Measurements from ENCODE around the gene SPATA6. TPM values are rescaled to one million over a fixed set of nuclear protein-coding genes. Genes with fewer than 3 reads are reported as not detected.

Gene SPATA6
- total and polyA plus RNA-seq, 2 experiments from 2014 or later, result 10.6 to 13.3 TPM

DNA sequence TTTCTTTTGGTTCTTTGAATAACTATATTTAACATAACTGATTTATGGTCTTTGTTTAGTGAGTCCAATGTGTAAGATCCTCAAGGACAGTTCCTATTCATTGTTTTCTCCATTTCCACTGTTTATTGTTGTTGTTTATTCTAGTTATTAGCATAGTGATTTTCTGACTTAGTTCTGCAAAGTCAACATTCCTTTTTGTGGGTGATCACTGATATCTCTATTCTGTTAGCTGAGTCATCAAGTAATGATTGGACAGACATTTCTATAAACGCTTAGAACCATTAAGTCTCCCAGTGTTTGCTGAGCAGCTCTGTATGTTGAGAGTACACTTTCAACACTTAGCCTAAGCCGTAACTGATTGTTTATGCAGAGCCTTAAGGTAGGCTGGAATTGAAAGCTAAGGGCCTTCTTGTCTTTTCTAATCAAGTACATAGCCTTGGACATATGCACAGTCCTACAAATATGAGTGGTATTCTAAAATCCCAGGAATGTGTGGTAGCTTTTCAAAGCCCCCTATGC lies 162.4 kb downstream of the SPATA6 start:
- H3K9me2 ChIP-seq (ENCODE audit: insufficient read depth), result no peaks in the 10 kb centered on the region
- H3K4me1 ChIP-seq (ENCODE audit: insufficient read depth), result no peaks in the 10 kb centered on the region
- H3K36me3 ChIP-seq (ENCODE audit: insufficient read depth), result no peaks in the 10 kb centered on the region
- Mint-ChIP-seq H3K27me3 (ENCODE audit: insufficient read depth, low read depth, poor library complexity) (no peaks in the 10 kb centered on the region), H3K27ac (no peak overlapping the region), H3K9me3 (peaks cover 28% of the 10 kb centered on the region), H3K4me1 (no peaks in the 10 kb centered on the region; the same call in 2 of the 3 replicates), H3K36me3 (ENCODE audit: low read depth) (peaks cover 24% of the 10 kb centered on the region), H3K4me3 (no peak overlapping the region)
- ATAC-seq (no peak), DNase-seq (ENCODE audit: low spot score) (no peak)
- H3K4me2 ChIP-seq, result no peak overlapping the region
- no peak overlapping the region for H2AFZ ChIP-seq
- no peak overlapping the region for H3K27ac ChIP-seq (ENCODE audit: low read depth)
- no peak overlapping the region for H3K4me3 ChIP-seq
- H4K20me1 ChIP-seq (replicated peaks; ENCODE audit: insufficient read depth), result no peaks in the 10 kb centered on the region
- H3F3A ChIP-seq (replicated peaks; ENCODE audit: low read depth), result no peaks in the 10 kb centered on the region
- H3K27me3 ChIP-seq (ENCODE audit: insufficient read depth), result no peaks in the 10 kb centered on the region
- no peaks in the 10 kb centered on the region for H3K79me2 ChIP-seq (replicated peaks; ENCODE audit: insufficient read depth)
- no peak for TF ChIP-seq NANOG (IDR thresholded peaks at IDR 0.05; ENCODE audit: borderline replicate concordance)
- no peak for TF ChIP-seq CREB1 (CRISPR knock-in tag; IDR thresholded peaks at IDR 0.05; ENCODE audit: low read depth)
- TF ChIP-seq, protein P1, sequence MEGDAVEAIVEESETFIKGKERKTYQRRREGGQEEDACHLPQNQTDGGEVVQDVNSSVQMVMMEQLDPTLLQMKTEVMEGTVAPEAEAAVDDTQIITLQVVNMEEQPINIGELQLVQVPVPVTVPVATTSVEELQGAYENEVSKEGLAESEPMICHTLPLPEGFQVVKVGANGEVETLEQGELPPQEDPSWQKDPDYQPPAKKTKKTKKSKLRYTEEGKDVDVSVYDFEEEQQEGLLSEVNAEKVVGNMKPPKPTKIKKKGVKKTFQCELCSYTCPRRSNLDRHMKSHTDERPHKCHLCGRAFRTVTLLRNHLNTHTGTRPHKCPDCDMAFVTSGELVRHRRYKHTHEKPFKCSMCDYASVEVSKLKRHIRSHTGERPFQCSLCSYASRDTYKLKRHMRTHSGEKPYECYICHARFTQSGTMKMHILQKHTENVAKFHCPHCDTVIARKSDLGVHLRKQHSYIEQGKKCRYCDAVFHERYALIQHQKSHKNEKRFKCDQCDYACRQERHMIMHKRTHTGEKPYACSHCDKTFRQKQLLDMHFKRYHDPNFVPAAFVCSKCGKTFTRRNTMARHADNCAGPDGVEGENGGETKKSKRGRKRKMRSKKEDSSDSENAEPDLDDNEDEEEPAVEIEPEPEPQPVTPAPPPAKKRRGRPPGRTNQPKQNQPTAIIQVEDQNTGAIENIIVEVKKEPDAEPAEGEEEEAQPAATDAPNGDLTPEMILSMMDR (conservative IDR thresholded peaks at IDR 0.05; ENCODE audit: low read depth in 2 of 2), result no peak
- TF ChIP-seq JUNB (IDR thresholded peaks at IDR 0.05; ENCODE audit: unreplicated experiment), result no peak
- no peak for TF ChIP-seq ZNF331 (CRISPR knock-in tag; IDR thresholded peaks at IDR 0.05; ENCODE audit: low read depth)
- TF ChIP-seq ZNF114 (CRISPR knock-in tag; IDR thresholded peaks at IDR 0.05), result no peak
- TF ChIP-seq, protein P2, sequence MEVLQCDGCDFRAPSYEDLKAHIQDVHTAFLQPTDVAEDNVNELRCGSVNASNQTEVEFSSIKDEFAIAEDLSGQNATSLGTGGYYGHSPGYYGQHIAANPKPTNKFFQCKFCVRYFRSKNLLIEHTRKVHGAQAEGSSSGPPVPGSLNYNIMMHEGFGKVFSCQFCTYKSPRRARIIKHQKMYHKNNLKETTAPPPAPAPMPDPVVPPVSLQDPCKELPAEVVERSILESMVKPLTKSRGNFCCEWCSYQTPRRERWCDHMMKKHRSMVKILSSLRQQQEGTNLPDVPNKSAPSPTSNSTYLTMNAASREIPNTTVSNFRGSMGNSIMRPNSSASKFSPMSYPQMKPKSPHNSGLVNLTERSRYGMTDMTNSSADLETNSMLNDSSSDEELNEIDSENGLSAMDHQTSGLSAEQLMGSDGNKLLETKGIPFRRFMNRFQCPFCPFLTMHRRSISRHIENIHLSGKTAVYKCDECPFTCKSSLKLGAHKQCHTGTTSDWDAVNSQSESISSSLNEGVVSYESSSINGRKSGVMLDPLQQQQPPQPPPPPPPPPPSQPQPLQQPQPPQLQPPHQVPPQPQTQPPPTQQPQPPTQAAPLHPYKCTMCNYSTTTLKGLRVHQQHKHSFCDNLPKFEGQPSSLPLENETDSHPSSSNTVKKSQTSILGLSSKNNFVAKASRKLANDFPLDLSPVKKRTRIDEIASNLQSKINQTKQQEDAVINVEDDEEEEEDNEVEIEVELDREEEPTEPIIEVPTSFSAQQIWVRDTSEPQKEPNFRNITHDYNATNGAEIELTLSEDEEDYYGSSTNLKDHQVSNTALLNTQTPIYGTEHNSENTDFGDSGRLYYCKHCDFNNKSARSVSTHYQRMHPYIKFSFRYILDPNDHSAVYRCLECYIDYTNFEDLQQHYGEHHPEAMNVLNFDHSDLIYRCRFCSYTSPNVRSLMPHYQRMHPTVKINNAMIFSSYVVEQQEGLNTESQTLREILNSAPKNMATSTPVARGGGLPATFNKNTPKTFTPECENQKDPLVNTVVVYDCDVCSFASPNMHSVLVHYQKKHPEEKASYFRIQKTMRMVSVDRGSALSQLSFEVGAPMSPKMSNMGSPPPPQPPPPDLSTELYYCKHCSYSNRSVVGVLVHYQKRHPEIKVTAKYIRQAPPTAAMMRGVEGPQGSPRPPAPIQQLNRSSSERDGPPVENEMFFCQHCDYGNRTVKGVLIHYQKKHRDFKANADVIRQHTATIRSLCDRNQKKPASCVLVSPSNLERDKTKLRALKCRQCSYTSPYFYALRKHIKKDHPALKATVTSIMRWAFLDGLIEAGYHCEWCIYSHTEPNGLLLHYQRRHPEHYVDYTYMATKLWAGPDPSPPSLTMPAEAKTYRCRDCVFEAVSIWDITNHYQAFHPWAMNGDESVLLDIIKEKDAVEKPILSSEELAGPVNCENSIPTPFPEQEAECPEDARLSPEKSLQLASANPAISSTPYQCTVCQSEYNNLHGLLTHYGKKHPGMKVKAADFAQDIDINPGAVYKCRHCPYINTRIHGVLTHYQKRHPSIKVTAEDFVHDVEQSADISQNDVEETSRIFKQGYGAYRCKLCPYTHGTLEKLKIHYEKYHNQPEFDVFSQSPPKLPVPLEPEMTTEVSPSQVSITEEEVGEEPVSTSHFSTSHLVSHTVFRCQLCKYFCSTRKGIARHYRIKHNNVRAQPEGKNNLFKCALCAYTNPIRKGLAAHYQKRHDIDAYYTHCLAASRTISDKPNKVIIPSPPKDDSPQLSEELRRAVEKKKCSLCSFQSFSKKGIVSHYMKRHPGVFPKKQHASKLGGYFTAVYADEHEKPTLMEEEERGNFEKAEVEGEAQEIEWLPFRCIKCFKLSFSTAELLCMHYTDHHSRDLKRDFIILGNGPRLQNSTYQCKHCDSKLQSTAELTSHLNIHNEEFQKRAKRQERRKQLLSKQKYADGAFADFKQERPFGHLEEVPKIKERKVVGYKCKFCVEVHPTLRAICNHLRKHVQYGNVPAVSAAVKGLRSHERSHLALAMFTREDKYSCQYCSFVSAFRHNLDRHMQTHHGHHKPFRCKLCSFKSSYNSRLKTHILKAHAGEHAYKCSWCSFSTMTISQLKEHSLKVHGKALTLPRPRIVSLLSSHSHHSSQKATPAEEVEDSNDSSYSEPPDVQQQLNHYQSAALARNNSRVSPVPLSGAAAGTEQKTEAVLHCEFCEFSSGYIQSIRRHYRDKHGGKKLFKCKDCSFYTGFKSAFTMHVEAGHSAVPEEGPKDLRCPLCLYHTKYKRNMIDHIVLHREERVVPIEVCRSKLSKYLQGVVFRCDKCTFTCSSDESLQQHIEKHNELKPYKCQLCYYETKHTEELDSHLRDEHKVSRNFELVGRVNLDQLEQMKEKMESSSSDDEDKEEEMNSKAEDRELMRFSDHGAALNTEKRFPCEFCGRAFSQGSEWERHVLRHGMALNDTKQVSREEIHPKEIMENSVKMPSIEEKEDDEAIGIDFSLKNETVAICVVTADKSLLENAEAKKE (CRISPR knock-in tag; IDR thresholded peaks at IDR 0.05), result no peak
- no peak for TF ChIP-seq POLR2AphosphoS5 (IDR thresholded peaks at IDR 0.05; ENCODE audit: low read depth)
- TF ChIP-seq, protein P3, sequence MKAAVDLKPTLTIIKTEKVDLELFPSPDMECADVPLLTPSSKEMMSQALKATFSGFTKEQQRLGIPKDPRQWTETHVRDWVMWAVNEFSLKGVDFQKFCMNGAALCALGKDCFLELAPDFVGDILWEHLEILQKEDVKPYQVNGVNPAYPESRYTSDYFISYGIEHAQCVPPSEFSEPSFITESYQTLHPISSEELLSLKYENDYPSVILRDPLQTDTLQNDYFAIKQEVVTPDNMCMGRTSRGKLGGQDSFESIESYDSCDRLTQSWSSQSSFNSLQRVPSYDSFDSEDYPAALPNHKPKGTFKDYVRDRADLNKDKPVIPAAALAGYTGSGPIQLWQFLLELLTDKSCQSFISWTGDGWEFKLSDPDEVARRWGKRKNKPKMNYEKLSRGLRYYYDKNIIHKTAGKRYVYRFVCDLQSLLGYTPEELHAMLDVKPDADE (IDR thresholded peaks at IDR 0.05), result no peak
- no peak for TF ChIP-seq EZH2phosphoT487 (IDR thresholded peaks at IDR 0.05; ENCODE audit: unreplicated experiment)
- TF ChIP-seq, protein P4, sequence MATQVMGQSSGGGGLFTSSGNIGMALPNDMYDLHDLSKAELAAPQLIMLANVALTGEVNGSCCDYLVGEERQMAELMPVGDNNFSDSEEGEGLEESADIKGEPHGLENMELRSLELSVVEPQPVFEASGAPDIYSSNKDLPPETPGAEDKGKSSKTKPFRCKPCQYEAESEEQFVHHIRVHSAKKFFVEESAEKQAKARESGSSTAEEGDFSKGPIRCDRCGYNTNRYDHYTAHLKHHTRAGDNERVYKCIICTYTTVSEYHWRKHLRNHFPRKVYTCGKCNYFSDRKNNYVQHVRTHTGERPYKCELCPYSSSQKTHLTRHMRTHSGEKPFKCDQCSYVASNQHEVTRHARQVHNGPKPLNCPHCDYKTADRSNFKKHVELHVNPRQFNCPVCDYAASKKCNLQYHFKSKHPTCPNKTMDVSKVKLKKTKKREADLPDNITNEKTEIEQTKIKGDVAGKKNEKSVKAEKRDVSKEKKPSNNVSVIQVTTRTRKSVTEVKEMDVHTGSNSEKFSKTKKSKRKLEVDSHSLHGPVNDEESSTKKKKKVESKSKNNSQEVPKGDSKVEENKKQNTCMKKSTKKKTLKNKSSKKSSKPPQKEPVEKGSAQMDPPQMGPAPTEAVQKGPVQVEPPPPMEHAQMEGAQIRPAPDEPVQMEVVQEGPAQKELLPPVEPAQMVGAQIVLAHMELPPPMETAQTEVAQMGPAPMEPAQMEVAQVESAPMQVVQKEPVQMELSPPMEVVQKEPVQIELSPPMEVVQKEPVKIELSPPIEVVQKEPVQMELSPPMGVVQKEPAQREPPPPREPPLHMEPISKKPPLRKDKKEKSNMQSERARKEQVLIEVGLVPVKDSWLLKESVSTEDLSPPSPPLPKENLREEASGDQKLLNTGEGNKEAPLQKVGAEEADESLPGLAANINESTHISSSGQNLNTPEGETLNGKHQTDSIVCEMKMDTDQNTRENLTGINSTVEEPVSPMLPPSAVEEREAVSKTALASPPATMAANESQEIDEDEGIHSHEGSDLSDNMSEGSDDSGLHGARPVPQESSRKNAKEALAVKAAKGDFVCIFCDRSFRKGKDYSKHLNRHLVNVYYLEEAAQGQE (IDR thresholded peaks at IDR 0.05; ENCODE audit: unreplicated experiment), result no peak
- no peak for TF ChIP-seq EZH2 (IDR thresholded peaks at IDR 0.05; ENCODE audit: low read depth, unreplicated experiment)
- TF ChIP-seq STAT1 (IDR thresholded peaks at IDR 0.05; ENCODE audit: unreplicated experiment), result no peak
